Transverse colon (tissue), 4 donors: ENCODE results near the gene TCF3. TPM values are rescaled to one million over a fixed set of nuclear protein-coding genes. Genes with fewer than 3 reads are reported as not detected.
A peak's percentile ranks its signal among the peaks of the same experiment; 100 is the strongest.

Experiments
- DNase-seq: peaks from one replicate; pipeline ENCODE4 v3.0.0-alpha.2; 2019
- H3K27ac ChIP-seq, 4 donors: fragments of 200-600 bp; sonication (generic); 2 replicates each; pipeline ENCODE4 v1.5.1; 2016 to 2018; ENCODE audit warnings: inconsistent platforms in 4 of 4
- H3K27me3 ChIP-seq: fragments of 200-600 bp; sonication (generic); 2 replicates; pipeline ENCODE4 v1.5.1; 2017; ENCODE audit warnings: inconsistent platforms
- H3K36me3 ChIP-seq, 4 donors: fragments of 200-600 bp; sonication (generic); 2 replicates each; pipeline ENCODE4 v1.5.1; 2017 to 2019; ENCODE audit warnings: inconsistent platforms in 4 of 4
- H3K4me1 ChIP-seq, 4 donors: fragments of 200-600 bp; sonication (generic); 2 replicates each; pipeline ENCODE4 v1.5.1; 2017 to 2020; ENCODE audit warnings: inconsistent platforms in 4 of 4
- H3K4me3 ChIP-seq, 4 donors: fragments of 200-600 bp; sonication (generic); 1 replicate in 1 of 4; 2 replicates in 3 of 4; pipeline versions ENCODE4 v1.5.1 to v1.6.1; 2017 to 2019; ENCODE audit warnings: inconsistent platforms in 4 of 4
- H3K9me3 ChIP-seq, 2 donors: fragments of 200-600 bp; sonication (generic); 2 replicates each; pipeline ENCODE4 v1.5.1; 2017 to 2019; ENCODE audit warnings: inconsistent platforms in 2 of 2
- EP300 ChIP-seq: sonication (generic); formaldehyde crosslinking; IDR thresholded peaks from one replicate; pipeline ENCODE4 v1.6.1; 2017; ENCODE audit warnings: antibody characterized with exemption, low read depth
- POLR2A ChIP-seq: fragments of 450-650 bp; IDR thresholded peaks from one replicate; pipeline ENCODE4 v1.6.1; 2016; ENCODE audit warnings: antibody characterized with exemption, mild to moderate bottlenecking, moderate library complexity
- POLR2AphosphoS5 ChIP-seq, 3 donors: sonication (generic); formaldehyde crosslinking; IDR thresholded peaks; one replicate each; pipeline ENCODE4 v1.6.1; 2016; ENCODE audit warnings: antibody characterized with exemption in 3 of 3
- WGBS, 2 donors: methylation state at CpG; one replicate each; pipeline ENCODE4 v1.1.5; 2018; ENCODE audit warnings: low coverage in 1 of 2; 5-methylcytosine and 5-hydroxymethylcytosine counted together
- in situ Hi-C, 4 donors: fragments of 200-750 bp; cut with MboI; loops; one replicate each; pipeline versions ENCODE4 v1.15.0 to v1.15.1; 2017; ENCODE audit warnings: low sequenced_read_pairs in 3 of 4, low pct_ligation_motif_present in 1 of 4, low pct_unique_long_range_greater_than_20kb in 1 of 4
- intact Hi-C: fragments of 100-400 bp; cut with DNase I; formaldehyde crosslinking; loops from one replicate; pipeline ENCODE4 v1.15.1; 2023; ENCODE audit warnings: low total_unique reads
- total RNA-seq, 4 donors: library from RNA; depleted of rRNA; stranded (reverse); fragments of >200 nt; gene quantifications; one replicate each; pipeline ENCODE4 v1.1.0, GENCODE V29; 2016
- TF ChIP-seq, protein P1 (sequence below), 5 experiments: fragments of 200-600 bp in 3 of 5; fragments of 450-650 bp in 2 of 5; sonication (generic) in 3 of 5; IDR thresholded peaks; 1 replicate in 2 of 5; 2 replicates in 3 of 5; pipeline ENCODE4 v1.5.1; 2016 to 2017; ENCODE audit warnings: antibody characterized with exemption in 5 of 5, inconsistent platforms in 3 of 5, mild to moderate bottlenecking in 2 of 5, moderate library complexity in 1 of 5

Gene TCF3
- total RNA-seq, 4 donors from 2014 or later: 55.9 to 160 (median 79.7) TPM

DNA sequence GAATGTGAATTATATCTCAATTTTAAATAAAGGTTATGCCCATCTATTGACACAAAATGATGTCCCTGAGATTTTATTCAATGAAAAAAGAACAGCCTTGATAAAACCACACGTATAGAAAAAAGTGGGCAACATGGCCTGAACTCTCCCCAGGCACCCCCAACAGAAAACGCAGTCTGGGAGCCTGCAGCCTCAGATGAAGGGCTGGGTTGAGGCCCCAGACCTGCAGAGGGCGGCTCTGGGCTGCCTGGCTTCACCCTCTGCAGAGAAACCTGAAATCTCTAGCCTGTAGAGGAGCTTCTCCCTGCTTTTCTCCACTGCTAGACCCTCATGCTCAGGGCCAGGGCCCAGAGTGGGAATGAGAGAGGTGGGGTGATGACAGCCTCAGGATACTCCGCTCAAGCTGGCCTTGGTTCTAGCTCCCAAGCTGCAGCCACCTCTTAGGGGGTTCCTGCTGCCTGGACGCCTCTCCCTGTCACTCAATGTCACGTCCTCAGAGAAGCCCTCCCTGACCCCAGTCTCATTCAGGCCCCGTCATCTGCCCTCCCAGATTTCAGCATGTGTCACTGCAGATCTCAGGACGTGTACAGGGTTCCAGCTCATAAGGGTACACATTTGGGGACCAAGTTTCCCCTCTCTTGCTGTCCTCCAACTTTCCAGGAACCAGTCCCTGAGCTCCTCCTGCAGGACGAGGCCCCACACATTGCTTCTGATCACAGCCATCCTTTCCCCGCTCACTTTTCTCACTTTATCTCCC, 61.6 kb downstream of the TCF3 start:
- WGBS, 2 donors: 11 to 12% methylated on average over 2 to 10 of the region's 10 CpGs
- Histone ChIP-seq H3K27ac (peak overlapping the region; percentile 97 to 99 (median 98)), H3K36me3 (no peaks in the 10 kb centered on the region), H3K9me3 (no peaks in the 10 kb centered on the region), H3K4me1 (peaks cover 18 to 31% (median 26%) of the 10 kb centered on the region in 4 donors), H3K27me3 (no peaks in the 10 kb centered on the region), H3K4me3 (peak overlapping the region in 3 of 4 donors; percentile 87 to 96 (median 96))
- DNase-seq: peak; percentile 32
- TF ChIP-seq POLR2AphosphoS5 (IDR thresholded peaks at IDR 0.05) (no peak), POLR2A (no peak), EP300 (no peak)
- TF ChIP-seq, protein P1, sequence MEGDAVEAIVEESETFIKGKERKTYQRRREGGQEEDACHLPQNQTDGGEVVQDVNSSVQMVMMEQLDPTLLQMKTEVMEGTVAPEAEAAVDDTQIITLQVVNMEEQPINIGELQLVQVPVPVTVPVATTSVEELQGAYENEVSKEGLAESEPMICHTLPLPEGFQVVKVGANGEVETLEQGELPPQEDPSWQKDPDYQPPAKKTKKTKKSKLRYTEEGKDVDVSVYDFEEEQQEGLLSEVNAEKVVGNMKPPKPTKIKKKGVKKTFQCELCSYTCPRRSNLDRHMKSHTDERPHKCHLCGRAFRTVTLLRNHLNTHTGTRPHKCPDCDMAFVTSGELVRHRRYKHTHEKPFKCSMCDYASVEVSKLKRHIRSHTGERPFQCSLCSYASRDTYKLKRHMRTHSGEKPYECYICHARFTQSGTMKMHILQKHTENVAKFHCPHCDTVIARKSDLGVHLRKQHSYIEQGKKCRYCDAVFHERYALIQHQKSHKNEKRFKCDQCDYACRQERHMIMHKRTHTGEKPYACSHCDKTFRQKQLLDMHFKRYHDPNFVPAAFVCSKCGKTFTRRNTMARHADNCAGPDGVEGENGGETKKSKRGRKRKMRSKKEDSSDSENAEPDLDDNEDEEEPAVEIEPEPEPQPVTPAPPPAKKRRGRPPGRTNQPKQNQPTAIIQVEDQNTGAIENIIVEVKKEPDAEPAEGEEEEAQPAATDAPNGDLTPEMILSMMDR (IDR thresholded peaks at IDR 0.05): peak in 1 of 5 experiments; percentile 10
- intact Hi-C loops (no loop called here), in situ Hi-C loops (no loop called here)

DNA sequence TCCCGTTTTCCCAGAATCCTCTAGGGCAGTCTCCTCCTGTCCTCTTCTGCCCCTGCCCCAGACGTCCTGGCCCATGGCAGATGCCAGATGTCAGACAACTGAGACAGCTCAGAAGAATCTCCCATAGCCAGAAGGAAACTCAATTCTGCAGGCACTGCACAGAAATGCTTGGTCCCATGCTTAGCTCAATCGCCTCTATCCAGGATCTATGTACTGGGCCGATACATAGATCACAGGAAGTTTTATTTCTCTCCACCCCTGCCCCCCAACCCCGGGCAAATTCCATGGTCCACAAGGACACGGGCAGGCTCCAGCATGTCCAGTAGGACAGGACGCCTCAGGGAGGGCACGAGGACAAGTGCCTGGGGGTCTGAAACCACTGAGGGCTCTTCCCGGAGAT, 64.5 kb downstream of the TCF3 start:
- Histone ChIP-seq H3K27me3 (no peaks in the 10 kb centered on the region), H3K4me3 (no peak overlapping the region), H3K27ac (no peak overlapping the region), H3K4me1 (peaks cover 12 to 22% (median 19%) of the 10 kb centered on the region in 4 donors), H3K9me3 (no peaks in the 10 kb centered on the region), H3K36me3 (peaks cover 0 to 9% (median 0%) of the 10 kb centered on the region in 4 donors)
- intact Hi-C loops (no loop called here), in situ Hi-C loops (no loop called here)
- WGBS, 2 donors: 69% methylated on average over 9 of the region's 9 CpGs; no CpG with 5 or more reads in 1 of the 2 donors
- TF ChIP-seq EP300: no peak
- no peak for TF ChIP-seq POLR2AphosphoS5 (IDR thresholded peaks at IDR 0.05)
- TF ChIP-seq, protein P1 (IDR thresholded peaks at IDR 0.05): no peak
- TF ChIP-seq POLR2A: no peak
- DNase-seq: no peak

DNA sequence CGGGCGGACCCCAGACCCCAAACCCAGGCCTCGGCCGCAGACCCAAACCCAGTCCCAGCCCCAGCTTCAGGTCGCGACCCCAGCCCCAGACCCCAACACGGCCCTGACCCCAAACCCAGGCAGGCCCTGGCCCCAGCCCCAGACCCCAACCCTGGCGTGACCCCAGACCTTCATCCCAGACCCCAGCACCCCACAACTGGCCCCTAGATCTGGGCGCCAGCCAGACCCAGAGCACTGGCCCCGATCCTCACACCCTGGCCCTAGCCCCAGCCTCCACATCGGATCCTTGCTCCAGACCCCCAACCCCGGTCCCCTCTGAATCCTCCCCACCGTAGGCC, 67.2 kb downstream of the TCF3 start:
- WGBS, 2 donors: 90% methylated on average over 13 of the region's 13 CpGs; no CpG with 5 or more reads in 1 of the 2 donors
- Histone ChIP-seq H3K27me3 (no peaks in the 10 kb centered on the region), H3K9me3 (no peaks in the 10 kb centered on the region), H3K4me3 (no peak overlapping the region), H3K4me1 (peaks cover 0 to 7% (median 2%) of the 10 kb centered on the region in 4 donors), H3K36me3 (peaks cover 0 to 23% (median 9%) of the 10 kb centered on the region in 4 donors), H3K27ac (no peak overlapping the region)
- no peak for TF ChIP-seq POLR2AphosphoS5 (IDR thresholded peaks at IDR 0.05)
- no peak for TF ChIP-seq POLR2A
- TF ChIP-seq, protein P1 (IDR thresholded peaks at IDR 0.05): no peak
- no peak for TF ChIP-seq EP300
- in situ Hi-C loops: no loop called here
- DNase-seq: no peak
- intact Hi-C loops: no loop called here

GRCh38 chr19:1584500-1585242, 67.7 kb downstream of the TCF3 start:
- intact Hi-C loops (no loop called here), in situ Hi-C loops (no loop called here)
- WGBS, 2 donors: 94 to 95% methylated on average over 7 to 80 of the region's 87 CpGs
- Histone ChIP-seq H3K4me1 (peaks cover 0 to 2% (median 0%) of the 10 kb centered on the region in 4 donors), H3K36me3 (peaks cover 0 to 27% (median 10%) of the 10 kb centered on the region in 4 donors), H3K9me3 (no peaks in the 10 kb centered on the region), H3K27me3 (no peaks in the 10 kb centered on the region), H3K4me3 (no peak overlapping the region), H3K27ac (no peak overlapping the region)
- DNase-seq: no peak
- TF ChIP-seq POLR2A (no peak), EP300 (no peak), POLR2AphosphoS5 (IDR thresholded peaks at IDR 0.05) (no peak)
- TF ChIP-seq, protein P1 (IDR thresholded peaks at IDR 0.05): no peak
